HCT116 (cell line): ENCODE results near the gene IL3. TPM values are rescaled to one million over a fixed set of nuclear protein-coding genes. Genes with fewer than 3 reads are reported as not detected.

Experiments
- ATAC-seq: fragments of 200-7000 bp; cut with Tn5 transposase; 2 replicates; pipeline ENCODE4 v1.9.1; 2020; ENCODE audit warnings: mild to moderate bottlenecking, moderate library complexity
- BruUV-seq: library from RNA; stranded (reverse); fragments of 400-500 nt; replicated peaks from 2 replicates; lab custom pipeline; 2021; lab: Mats Ljungman, UMichigan
- CTCF ChIA-PET: fragments of 300-600 bp; sonication (Branson Sonifier 250); formaldehyde crosslinking; loops from one replicate; lab custom pipeline; 2021; ENCODE audit warnings: antibody characterized with exemption; lab: Charles Lee
- POLR2A ChIA-PET: fragments of 300-600, 350-600 bp; sonication (Branson Sonifier 250); formaldehyde crosslinking; loops from one replicate; lab custom pipeline; 2021; ENCODE audit warnings: antibody characterized with exemption; lab: Charles Lee
- RAD21 ChIA-PET, 2 experiments: fragments of 300-600 bp; sonication (Branson Sonifier 250); formaldehyde crosslinking; loops; one replicate each; lab custom pipeline; 2023; ENCODE audit warnings: low total read pairs in 2 of 2; ENCODE audit not compliant: uncharacterized antibody in 2 of 2, unreplicated experiment in 2 of 2, low non-redundant PET in 1 of 2; lab: Charles Lee
- DNase-seq: peaks from one replicate; pipeline ENCODE4 v3.0.0-alpha.2; 2010; ENCODE audit warnings: low read depth, low spot score
- H2AFZ ChIP-seq: fragments of 200-600 bp; shearing (Covaris generic), sonication (generic); 2 replicates; pipeline ENCODE4 v1.6.1; 2017; ENCODE audit warnings: low read depth, mixed run types, mixed read lengths, antibody characterized with exemption, low read length; ENCODE audit not compliant: poor library complexity, severe bottlenecking
- H3K27ac ChIP-seq: 2 replicates; pipeline ENCODE4 v1.5.1; 2012; ENCODE audit warnings: low read depth, low read length
- H3K27me3 ChIP-seq: fragments of 200-600 bp; sonication (generic); 2 replicates; pipeline ENCODE4 v1.6.1; 2016; ENCODE audit warnings: mixed run types, low read length, mixed read lengths; ENCODE audit not compliant: insufficient read depth
- H3K36me3 ChIP-seq, 2 experiments: fragments of 200-500 bp in 1 of 2; fragments of 200-600 bp in 1 of 2; sonication (Bioruptor generic) in 1 of 2; sonication (generic) in 1 of 2; 2 replicates each; pipeline versions ENCODE4 v1.5.1 to v1.6.1; 2014 to 2016; ENCODE audit warnings: low read length in 2 of 2, inconsistent platforms in 1 of 2, mixed read lengths in 1 of 2, mixed run types in 1 of 2; ENCODE audit not compliant: insufficient read depth in 2 of 2, control insufficient read depth in 1 of 2
- H3K4me1 ChIP-seq, 2 experiments: fragments of 200-600 bp in 1 of 2; sonication (generic) in 1 of 2; 2 replicates each; pipeline versions ENCODE4 v1.5.1 to v1.6.1; 2012 to 2017; ENCODE audit warnings: low read length in 2 of 2, inconsistent platforms in 1 of 2, mild to moderate bottlenecking in 1 of 2, mixed read lengths in 1 of 2, mixed run types in 1 of 2, moderate library complexity in 1 of 2; ENCODE audit not compliant: insufficient read depth in 2 of 2, control insufficient read depth in 1 of 2
- H3K4me2 ChIP-seq: fragments of 200-600 bp; sonication (generic); 2 replicates; pipeline ENCODE4 v1.6.1; 2017; ENCODE audit warnings: mixed run types, low read length, mixed read lengths
- H3K4me3 ChIP-seq, 2 experiments: fragments of 200-600 bp in 1 of 2; sonication (generic) in 1 of 2; replicated peaks in 1 of 2; 2 replicates each; pipeline ENCODE4 v1.5.1; 2011 to 2016; ENCODE audit warnings: low read length in 2 of 2, control low read depth in 1 of 2, low read depth in 1 of 2, mild to moderate bottlenecking in 1 of 2, mixed read lengths in 1 of 2, mixed run types in 1 of 2
- H3K79me2 ChIP-seq: fragments of 200-600 bp; sonication (generic); 2 replicates; pipeline ENCODE4 v1.6.1; 2017; ENCODE audit warnings: mild to moderate bottlenecking, mixed run types, low read length, moderate library complexity, mixed read lengths; ENCODE audit not compliant: insufficient read depth
- H3K9ac ChIP-seq: fragments of 200-600 bp; sonication (generic); 2 replicates; pipeline ENCODE4 v1.6.1; 2016; ENCODE audit warnings: low read length, mixed read lengths
- H3K9me2 ChIP-seq: fragments of 200-600 bp; sonication (generic), shearing (Covaris generic); 2 replicates; pipeline ENCODE4 v1.6.1; 2017; ENCODE audit warnings: mixed run types, mild to moderate bottlenecking, moderate library complexity; ENCODE audit not compliant: insufficient read depth
- H3K9me3 ChIP-seq, 2 experiments: fragments of 200-500 bp in 1 of 2; fragments of 200-600 bp in 1 of 2; sonication (Bioruptor generic) in 1 of 2; sonication (generic) in 1 of 2; 2 replicates each; pipeline ENCODE4 v1.6.1; 2014 to 2017; ENCODE audit warnings: low read length in 2 of 2, mixed read lengths in 2 of 2, inconsistent platforms in 1 of 2, low read depth in 1 of 2, mild to moderate bottlenecking in 1 of 2, mixed run types in 1 of 2, moderate library complexity in 1 of 2; ENCODE audit not compliant: control insufficient read depth in 1 of 2, insufficient read depth in 1 of 2
- H4K20me1 ChIP-seq: fragments of 200-600 bp; sonication (generic), shearing (Covaris generic); 2 replicates; pipeline ENCODE4 v1.6.1; 2017; ENCODE audit warnings: mixed run types, mild to moderate bottlenecking, moderate library complexity; ENCODE audit not compliant: insufficient read depth
- CBX3 ChIP-seq: IDR thresholded peaks from 2 replicates; pipeline ENCODE4 v1.6.1; 2012; ENCODE audit warnings: low read depth
- CEBPB ChIP-seq: IDR thresholded peaks from 2 replicates; pipeline ENCODE4 v1.6.1; 2012; ENCODE audit warnings: low read depth
- EGR1 ChIP-seq: IDR thresholded peaks from 2 replicates; pipeline ENCODE4 v1.6.1; 2012; ENCODE audit warnings: low read depth
- ELF1 ChIP-seq: IDR thresholded peaks from 2 replicates; pipeline ENCODE4 v1.6.1; 2012; ENCODE audit warnings: low read depth, borderline replicate concordance
- FOSL1 ChIP-seq: IDR thresholded peaks from 2 replicates; pipeline ENCODE4 v1.6.1; 2012; ENCODE audit warnings: low read depth
- POLR2AphosphoS5 ChIP-seq: IDR thresholded peaks from 2 replicates; pipeline ENCODE4 v1.6.1; 2011; ENCODE audit warnings: mild to moderate bottlenecking, low read depth, low read length, moderate library complexity
- RAD21 ChIP-seq: IDR thresholded peaks from 2 replicates; pipeline ENCODE4 v1.6.1; 2012; ENCODE audit warnings: low read depth, mild to moderate bottlenecking
- SIN3A ChIP-seq: IDR thresholded peaks from 2 replicates; pipeline ENCODE4 v1.6.1; 2012; ENCODE audit warnings: low read depth
- SP1 ChIP-seq: IDR thresholded peaks from 2 replicates; pipeline ENCODE4 v1.6.1; 2012; ENCODE audit warnings: low read depth
- ZFX ChIP-seq: fragments of 450-650 bp; IDR thresholded peaks from 2 replicates; pipeline ENCODE4 v1.6.1; 2017
- ZNF274 ChIP-seq: fragments of 200-500 bp; sonication (Bioruptor generic); IDR thresholded peaks from 2 replicates; pipeline ENCODE4 v1.6.1; 2014; ENCODE audit warnings: mild to moderate bottlenecking, low read depth, low read length, inconsistent platforms
- intact Hi-C: fragments of 100-400 bp; cut with micrococcal nuclease; formaldehyde crosslinking; loops from 2 replicates; pipeline ENCODE4 v1.10.0; 2022
- total RNA-seq: library from RNA; stranded (reverse); gene quantifications from one replicate; pipeline ENCODE4 v1.2.1, GENCODE V29; 2021; ENCODE audit not compliant: unreplicated experiment
- TF ChIP-seq, protein P1 (sequence below): IDR thresholded peaks from 2 replicates; pipeline ENCODE4 v1.6.1; 2012; ENCODE audit warnings: low read depth
- TF ChIP-seq, protein P2 (sequence below), 3 experiments: fragments of 200-600 bp in 1 of 3; sonication (generic) in 1 of 3; IDR thresholded peaks in 2 of 3; conservative IDR thresholded peaks in 1 of 3; 2 replicates each; pipeline ENCODE4 v1.5.1; 2012 to 2017; ENCODE audit warnings: low read depth in 2 of 3, low read length in 2 of 3, antibody characterized with exemption in 1 of 3, borderline replicate concordance in 1 of 3, control low read depth in 1 of 3, mild to moderate bottlenecking in 1 of 3, mixed read lengths in 1 of 3, mixed run types in 1 of 3, moderate library complexity in 1 of 3; ENCODE audit not compliant: insufficient read depth in 1 of 3
- TF ChIP-seq, protein P3 (sequence below): IDR thresholded peaks from 2 replicates; pipeline ENCODE4 v1.6.1; 2011; ENCODE audit warnings: mild to moderate bottlenecking, low read length, moderate library complexity; ENCODE audit not compliant: insufficient replicate concordance; ENCODE audit errors: extremely low read depth

IL3 gene
- total RNA-seq, 1 experiment from 2014 or later = not detected

DNA sequence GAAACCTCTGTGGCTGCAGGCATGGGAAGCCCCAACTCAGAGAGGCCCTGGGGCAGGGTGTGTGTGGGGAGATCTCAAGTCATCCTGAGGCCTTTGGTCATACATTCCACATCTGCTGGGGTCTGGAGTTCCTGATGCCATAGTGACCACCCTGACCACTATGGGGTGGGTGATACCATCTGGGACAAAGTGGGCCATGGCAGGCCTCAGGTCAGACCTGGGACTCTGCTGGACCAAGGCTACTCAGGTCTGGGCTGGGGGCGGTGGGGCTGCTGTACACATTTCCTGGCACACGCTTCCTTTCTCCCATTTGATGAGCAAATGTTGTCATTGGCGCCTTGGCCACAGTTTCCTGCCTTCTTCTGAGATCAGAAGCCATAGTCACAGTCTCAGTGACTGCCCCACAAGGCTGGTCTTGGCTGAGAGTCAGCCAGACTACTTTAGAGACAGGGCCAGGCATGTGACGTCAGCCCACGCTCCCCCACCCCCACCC is 33.9 kb upstream of the IL3 start (continued):
- TF ChIP-seq, protein P1, sequence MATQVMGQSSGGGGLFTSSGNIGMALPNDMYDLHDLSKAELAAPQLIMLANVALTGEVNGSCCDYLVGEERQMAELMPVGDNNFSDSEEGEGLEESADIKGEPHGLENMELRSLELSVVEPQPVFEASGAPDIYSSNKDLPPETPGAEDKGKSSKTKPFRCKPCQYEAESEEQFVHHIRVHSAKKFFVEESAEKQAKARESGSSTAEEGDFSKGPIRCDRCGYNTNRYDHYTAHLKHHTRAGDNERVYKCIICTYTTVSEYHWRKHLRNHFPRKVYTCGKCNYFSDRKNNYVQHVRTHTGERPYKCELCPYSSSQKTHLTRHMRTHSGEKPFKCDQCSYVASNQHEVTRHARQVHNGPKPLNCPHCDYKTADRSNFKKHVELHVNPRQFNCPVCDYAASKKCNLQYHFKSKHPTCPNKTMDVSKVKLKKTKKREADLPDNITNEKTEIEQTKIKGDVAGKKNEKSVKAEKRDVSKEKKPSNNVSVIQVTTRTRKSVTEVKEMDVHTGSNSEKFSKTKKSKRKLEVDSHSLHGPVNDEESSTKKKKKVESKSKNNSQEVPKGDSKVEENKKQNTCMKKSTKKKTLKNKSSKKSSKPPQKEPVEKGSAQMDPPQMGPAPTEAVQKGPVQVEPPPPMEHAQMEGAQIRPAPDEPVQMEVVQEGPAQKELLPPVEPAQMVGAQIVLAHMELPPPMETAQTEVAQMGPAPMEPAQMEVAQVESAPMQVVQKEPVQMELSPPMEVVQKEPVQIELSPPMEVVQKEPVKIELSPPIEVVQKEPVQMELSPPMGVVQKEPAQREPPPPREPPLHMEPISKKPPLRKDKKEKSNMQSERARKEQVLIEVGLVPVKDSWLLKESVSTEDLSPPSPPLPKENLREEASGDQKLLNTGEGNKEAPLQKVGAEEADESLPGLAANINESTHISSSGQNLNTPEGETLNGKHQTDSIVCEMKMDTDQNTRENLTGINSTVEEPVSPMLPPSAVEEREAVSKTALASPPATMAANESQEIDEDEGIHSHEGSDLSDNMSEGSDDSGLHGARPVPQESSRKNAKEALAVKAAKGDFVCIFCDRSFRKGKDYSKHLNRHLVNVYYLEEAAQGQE = no peak

DNA sequence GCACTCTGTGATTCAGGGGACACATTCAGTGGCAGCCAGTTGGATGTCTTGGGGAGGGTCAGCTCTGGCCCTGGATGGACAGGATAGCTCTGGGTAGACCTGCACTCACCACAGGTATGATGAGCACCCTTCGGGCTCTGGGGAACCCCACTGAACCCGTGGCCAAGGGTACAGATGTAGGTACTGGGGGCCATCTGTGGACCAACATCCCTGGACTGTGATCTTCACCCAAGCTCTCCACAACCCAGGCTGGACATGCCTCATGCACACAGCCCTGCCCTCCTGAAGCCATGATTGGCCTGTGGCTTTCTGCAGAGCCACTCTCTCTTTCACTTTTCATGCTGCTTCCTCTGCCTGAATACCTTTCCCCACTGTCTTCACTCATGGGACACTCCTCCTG is 33.4 kb upstream of the IL3 start:
- POLR2A ChIA-PET = interaction anchor here (0.6 kb wide), 1 partner anchor 140 kb away, joined by 3 read pairs; no protein-coding TSS in a partner anchor
- H3K4me1 ChIP-seq = no peaks in the 10 kb centered on the region
- RAD21 ChIA-PET = no interaction called here
- CTCF ChIA-PET = no interaction called here
- H3K9me3 ChIP-seq = no peaks in the 10 kb centered on the region
- BruUV-seq = no TSS peak
- H3K27me3 ChIP-seq = no peaks in the 10 kb centered on the region
- no peak overlapping the region for H3K4me3 ChIP-seq
- H4K20me1 ChIP-seq = no peaks in the 10 kb centered on the region
- DNase-seq (no peak), ATAC-seq (no peak)
- intact Hi-C loops = no loop called here
- no peak overlapping the region for H2AFZ ChIP-seq
- H3K36me3 ChIP-seq = no peaks in the 10 kb centered on the region
- no peak overlapping the region for H3K27ac ChIP-seq
- H3K9me2 ChIP-seq = no peaks in the 10 kb centered on the region
- no peak overlapping the region for H3K9ac ChIP-seq
- no peak overlapping the region for H3K4me2 ChIP-seq
- H3K79me2 ChIP-seq = no peaks in the 10 kb centered on the region
- TF ChIP-seq ZNF274 (no peak), EGR1 (no peak), CBX3 (no peak), POLR2AphosphoS5 (no peak), ELF1 (no peak), CEBPB (no peak), SP1 (no peak), RAD21 (no peak), SIN3A (no peak), FOSL1 (no peak), ZFX (no peak)
- TF ChIP-seq, protein P1 = no peak
- TF ChIP-seq, protein P2, sequence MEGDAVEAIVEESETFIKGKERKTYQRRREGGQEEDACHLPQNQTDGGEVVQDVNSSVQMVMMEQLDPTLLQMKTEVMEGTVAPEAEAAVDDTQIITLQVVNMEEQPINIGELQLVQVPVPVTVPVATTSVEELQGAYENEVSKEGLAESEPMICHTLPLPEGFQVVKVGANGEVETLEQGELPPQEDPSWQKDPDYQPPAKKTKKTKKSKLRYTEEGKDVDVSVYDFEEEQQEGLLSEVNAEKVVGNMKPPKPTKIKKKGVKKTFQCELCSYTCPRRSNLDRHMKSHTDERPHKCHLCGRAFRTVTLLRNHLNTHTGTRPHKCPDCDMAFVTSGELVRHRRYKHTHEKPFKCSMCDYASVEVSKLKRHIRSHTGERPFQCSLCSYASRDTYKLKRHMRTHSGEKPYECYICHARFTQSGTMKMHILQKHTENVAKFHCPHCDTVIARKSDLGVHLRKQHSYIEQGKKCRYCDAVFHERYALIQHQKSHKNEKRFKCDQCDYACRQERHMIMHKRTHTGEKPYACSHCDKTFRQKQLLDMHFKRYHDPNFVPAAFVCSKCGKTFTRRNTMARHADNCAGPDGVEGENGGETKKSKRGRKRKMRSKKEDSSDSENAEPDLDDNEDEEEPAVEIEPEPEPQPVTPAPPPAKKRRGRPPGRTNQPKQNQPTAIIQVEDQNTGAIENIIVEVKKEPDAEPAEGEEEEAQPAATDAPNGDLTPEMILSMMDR (IDR thresholded peaks at IDR 0.05 in 2 of 3, conservative IDR thresholded peaks at IDR 0.05 in 1 of 3; ENCODE audit: borderline replicate concordance in 1 of 3, insufficient read depth in 1 of 3, low read depth in 2 of 3, low read length in 2 of 3) = no peak
- TF ChIP-seq, protein P3, sequence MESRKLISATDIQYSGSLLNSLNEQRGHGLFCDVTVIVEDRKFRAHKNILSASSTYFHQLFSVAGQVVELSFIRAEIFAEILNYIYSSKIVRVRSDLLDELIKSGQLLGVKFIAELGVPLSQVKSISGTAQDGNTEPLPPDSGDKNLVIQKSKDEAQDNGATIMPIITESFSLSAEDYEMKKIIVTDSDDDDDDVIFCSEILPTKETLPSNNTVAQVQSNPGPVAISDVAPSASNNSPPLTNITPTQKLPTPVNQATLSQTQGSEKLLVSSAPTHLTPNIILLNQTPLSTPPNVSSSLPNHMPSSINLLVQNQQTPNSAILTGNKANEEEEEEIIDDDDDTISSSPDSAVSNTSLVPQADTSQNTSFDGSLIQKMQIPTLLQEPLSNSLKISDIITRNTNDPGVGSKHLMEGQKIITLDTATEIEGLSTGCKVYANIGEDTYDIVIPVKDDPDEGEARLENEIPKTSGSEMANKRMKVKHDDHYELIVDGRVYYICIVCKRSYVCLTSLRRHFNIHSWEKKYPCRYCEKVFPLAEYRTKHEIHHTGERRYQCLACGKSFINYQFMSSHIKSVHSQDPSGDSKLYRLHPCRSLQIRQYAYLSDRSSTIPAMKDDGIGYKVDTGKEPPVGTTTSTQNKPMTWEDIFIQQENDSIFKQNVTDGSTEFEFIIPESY = no peak
